GM21526 (cell line): Measurements from ENCODE around the gene PAK1.

Experiments used
- ATAC-seq: cut with Tn5 transposase; IDR thresholded peaks from one replicate; pipeline ENCODE4 v1.9.1; 2021; ENCODE audit warnings: moderate library complexity; ENCODE audit not compliant: unreplicated experiment, low FRiP score

The PAK1 gene

GRCh38 chr11:77440678-77441077, 33.2 kb downstream of the PAK1 start:
- no peak for ATAC-seq

DNA sequence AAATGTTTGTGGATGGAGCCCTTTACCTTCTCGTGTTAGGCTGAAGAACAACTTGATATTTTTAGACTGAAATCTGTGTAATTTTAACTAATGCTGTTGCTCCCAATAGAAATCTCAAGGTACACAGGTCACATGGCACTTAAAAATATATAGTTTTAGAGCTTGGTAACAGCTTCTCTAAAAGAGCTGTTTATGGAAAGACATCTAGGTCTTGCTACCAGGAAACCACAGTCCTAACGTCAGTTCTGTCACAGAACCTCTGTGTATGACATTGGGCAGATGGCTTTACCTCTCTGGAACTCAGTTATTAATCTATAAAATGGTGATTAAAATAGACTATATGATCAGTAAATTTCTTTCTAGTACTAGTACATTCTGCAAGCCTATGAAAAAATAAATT, 35.4 kb downstream of the PAK1 start:
- ATAC-seq: no peak

DNA sequence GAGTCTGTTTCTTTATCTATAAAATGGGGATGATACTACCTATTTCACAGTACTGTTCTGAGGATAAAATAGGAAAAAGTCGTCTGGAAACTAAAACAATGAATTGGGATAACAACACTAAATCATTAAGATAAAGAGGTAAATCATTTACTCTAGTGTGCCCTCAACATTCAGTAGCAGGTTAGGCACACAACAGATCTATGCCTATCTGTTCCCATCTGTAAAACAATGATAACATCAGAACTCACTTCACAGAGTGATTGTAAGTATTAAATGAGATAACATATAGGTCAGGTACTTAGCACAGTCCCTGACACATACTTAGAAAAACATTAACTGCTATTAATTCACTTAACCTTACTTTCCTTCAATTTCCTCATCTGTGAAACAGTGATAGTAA, 36.9 kb downstream of the PAK1 start:
- no peak for ATAC-seq

DNA sequence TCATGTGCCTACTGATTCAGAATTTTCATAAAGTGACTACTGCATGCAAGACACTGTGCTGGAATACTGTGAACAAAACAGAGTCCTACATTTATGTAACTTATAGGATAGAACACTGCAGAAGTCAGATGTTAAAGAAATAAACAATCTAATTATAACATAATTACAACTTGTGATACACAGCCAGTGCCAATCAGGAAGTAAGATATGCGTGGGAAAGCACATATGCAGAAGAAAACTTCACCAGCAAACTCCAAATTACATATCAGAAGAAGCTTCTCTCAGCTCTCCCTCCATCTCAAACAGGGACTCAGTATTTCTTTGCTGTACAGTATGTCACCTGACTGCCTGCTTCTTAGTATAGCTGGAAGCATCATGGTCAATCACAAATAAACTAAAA, 37.4 kb downstream of the PAK1 start:
- no peak for ATAC-seq

DNA sequence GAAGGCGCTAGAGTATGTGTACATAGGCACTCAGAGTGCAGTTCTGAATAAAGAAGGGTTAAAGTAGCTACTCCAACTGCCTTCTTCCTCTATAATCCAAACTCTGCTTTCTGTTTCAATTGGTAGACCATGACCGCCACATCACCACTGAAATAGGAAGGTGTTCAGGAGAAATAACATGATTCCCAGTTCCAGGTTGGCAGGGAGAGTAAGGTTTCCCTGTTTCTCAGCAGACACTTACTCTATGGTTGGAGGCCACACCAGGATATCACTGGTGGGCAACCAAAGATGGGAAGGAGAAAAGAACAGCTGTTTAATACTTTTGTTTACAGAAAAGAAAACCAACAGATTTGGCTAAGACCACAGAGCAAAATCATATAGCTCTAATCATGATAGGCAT, 37.9 kb downstream of the PAK1 start:
- ATAC-seq: no peak

- no peak for ATAC-seq
Observed at GRCh38 chr11:77431813-77432212, 42.1 kb downstream of the PAK1 start.

DNA sequence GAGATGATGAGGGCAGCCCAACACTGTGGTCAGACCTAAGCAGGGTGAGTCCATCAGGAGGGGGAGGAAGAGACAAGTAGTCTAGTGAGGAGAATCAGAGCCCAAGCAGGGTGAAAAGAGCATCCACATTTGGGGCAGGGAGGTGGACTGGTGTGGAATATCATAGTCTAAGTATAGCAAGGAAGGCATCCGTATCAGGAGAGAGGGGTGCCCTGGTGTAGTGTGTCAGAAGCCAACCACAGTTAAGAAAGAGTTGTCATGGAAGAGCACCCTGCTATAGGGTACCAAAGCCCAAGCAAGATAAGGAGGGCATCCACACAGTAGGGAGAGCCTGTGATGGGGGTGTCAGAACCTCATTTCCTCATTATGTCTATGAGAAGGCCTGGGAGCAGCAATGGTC, 45.3 kb downstream of the PAK1 start:
- ATAC-seq: no peak

- no peak for ATAC-seq
Observed at GRCh38 chr11:77425346-77425745, 48.5 kb downstream of the PAK1 start.

- ATAC-seq: no peak
Observed at GRCh38 chr11:77424644-77425043, 49.2 kb downstream of the PAK1 start.

DNA sequence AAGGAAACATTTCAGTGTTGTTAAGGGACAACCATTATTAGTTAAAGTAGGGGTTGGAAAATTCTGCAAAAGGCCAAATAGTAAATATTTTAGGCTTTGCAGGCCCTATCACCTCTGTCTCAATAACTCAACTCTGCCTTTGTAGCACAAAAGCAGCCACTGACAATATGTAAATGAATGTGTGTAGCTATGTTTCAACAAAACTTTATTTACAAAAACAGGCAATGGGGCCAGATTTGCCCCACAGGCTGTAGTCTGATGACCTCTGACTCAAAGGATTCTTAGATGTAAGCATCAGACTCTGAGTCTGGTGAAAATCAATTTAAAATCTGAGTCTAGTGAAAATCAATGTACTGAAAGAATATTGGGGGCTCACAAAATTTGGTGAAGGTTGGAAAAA, 50.3 kb downstream of the PAK1 start:
- ATAC-seq: no peak

- no peak for ATAC-seq
Observed at GRCh38 chr11:77422687-77423086, 51.2 kb downstream of the PAK1 start.

DNA sequence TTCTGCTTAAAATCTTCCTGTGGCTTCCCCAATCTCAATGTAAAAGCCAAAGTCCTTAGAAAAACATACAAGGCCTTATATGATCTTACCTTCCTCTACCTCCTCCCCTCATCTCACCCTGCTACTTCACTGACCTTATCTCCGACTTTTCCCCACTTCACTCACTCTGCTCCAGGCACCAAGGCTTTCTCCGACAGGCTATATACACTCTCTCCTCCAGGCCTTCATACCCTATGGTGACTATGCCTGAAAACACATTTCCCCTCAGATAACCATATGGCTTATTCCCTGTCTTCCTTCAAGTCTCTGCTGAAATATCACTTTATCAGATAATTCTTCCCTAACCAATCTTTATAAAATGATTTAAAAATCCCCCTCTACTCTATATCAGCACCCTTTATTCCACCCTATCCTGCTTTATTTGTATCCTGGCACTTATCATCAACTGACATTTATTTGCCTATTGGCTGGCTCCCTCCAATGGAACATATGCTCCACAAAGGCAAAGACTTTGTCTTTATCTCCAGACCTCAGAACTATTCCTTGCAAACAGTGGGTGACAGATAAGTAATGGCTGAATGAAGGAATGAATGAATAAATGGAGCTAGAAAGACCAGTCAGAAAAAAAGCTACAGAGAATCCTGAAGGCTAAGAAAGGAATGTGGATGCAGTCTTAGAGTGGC, 52.7 kb downstream of the PAK1 start:
- ATAC-seq: no peak

DNA sequence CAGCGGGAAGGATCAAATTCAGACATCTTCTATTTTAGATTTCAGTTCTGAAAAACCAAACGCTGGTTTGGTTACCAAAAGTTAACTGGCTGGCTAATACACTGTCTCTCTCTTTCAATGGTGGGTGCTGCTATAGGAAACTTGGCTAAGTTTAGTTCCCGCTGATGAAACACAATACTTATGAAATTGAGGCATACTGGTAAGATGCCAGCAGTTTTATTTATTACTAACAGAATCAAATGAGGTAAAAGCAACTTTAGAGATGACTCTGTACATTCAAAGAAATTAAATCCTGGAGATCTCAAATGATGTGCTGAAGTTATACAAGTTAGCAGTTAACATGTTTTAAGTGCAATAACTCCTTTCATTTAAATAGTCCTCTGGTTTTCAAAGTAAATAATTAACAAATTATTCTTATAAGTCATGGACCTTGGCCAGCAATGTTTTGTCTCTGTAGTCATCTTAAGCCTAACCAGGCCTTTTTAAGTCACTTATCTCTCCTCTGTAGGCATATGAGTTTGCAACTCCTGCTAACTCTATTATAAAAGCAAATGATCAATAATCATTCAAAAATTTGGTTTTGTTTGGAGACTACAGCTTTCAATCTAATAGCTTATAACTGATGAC, 54.8 kb downstream of the PAK1 start:
- ATAC-seq: no peak

DNA sequence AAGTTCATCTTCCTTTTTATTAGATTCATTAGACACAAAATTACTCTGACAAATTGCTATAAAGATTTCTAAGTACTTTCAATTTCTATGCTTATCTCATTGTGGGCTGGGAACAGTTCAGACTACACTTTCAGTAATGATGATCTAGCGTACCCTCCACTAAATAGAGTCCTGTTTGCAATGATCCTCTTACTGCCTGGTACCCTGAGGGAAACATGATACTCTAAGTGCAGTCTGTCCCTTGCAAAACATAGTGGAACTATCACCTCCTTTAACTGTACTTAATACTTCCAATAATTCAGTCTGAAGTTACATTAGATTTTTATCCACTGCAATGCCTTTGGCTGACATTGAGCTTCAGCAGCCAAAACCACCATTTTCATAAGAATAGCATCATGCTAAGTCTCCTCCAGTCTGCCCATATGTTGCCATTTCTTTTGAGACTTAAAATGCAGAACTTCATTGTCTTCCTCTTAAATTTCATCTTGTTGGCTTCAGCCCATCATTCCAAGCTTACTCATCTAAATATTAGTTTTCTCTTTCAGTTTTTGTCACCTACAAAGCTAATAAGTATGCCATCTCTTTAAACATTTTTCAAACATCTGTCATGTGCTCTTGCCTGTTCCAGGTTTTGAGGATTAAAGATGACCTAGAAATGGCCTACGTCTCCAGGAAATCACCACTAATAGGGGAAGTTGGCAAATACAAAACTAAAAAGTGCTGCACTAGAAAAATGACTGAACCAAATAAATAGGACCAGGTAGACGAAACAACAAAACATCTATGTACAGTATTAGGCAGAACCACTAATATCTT, 55.5 kb downstream of the PAK1 start:
- no peak for ATAC-seq

DNA sequence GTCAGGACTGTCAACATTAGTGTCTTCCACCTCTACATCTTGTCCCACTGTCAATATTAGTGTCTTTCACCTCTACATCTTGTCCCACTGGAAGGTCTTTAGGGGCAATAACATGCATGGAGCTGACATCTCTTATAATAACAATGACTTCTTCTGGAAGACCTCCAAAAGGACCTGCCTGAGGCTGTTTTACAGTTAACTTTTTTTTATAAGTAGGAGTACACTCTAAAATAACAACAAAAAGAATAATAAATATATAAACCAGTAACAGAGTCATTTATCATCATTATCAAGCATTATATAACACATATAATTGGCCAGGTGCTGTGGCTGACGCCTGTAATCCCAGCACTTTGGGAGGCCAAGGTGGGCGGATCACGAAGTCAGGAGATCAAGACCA, 57.5 kb downstream of the PAK1 start:
- no peak for ATAC-seq

DNA sequence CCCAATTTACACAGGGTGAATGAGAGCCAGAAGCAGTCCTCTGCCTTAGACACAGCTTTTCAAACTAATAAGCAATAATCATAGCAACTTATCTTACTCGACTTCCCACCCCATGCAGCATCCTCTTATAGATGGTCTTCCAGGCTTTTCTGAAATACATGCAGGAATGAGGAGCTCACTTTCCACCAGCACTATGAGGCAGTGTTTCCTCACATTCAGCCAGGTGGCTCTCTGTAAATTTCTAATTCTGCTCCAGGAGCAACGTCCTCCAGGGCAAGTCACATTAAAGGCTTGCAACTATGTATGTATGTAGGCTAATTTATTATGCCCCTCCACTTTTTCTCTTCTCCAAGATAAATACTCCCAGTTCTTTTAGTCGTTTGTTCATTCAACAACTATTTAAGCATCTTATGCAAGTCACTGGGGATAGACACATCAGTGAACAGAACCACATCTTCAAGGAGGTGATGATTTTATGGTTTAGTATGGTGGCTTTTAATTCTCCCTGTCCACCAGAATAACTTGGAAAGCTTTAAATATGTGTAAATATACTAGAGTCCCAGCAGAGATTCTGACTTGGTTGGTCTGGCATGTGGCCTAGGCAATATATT, 59.9 kb downstream of the PAK1 start:
- no peak for ATAC-seq

DNA sequence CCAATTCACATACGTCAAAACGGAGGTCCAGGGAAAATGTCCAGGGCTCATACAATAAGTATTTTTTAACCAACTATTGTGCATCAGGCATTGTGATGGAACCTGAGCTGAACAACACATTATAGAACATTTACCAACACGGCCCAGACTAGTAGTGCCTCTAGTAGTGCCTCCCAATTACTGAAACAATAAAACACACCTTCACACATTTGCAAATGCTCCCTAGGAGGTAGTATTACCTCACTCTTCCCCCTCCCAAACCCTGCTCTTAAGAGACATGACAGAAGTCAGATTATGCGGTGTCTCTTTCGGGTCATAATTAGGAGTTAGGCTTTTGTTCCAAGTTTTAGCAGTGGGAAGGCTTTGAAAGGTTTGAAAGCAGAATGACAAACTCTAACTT, 61.1 kb downstream of the PAK1 start:
- ATAC-seq: no peak

DNA sequence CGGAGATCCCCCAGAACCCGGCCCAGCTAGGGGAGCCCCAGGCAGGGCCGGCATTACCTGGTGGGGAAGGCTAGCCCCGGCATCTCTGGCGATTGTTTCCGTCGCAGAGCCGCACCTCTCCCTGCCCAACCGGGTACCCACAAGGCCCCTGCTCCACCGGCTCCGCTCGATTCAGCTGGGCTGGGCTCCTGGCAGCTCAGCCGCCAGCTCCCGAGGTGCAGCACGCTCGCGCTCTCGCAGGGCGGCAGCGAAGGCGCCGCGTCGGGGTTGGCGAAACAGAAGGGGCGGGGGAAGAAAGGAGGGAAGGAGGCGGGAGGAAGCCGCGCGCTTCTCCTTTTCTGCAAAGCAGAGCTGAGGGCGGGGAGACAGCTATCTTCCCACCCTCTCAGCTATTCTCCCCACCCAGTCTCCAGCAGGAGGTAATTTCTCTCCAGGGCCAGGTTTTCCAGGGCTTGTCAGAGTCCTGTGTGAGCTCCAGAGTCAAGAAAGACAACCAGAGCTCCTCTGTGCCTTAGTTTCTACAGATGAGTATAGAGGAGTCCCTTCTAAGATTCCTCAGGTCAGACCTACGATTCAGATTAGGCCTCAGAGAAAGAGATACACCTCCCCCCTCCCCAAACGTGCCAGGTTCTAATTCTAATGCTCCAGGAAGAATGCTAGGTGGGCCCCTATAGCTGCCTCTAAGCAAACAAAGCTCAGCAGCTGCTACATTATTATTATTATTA, 62.0 kb downstream of the PAK1 start:
- peak; percentile 92 for ATAC-seq

- ATAC-seq: peak; percentile 45
Observed at GRCh38 chr11:77411137-77411707, 62.7 kb downstream of the PAK1 start.

GRCh38 chr11:77410076-77410827, 63.6 kb downstream of the PAK1 start:
- ATAC-seq: no peak
